NAMALWA (cell line): ENCODE data around the gene ANGPTL8.
A peak's percentile ranks its signal among the peaks of the same experiment; 100 is the strongest.

Source experiments
- DNase-seq: peaks from one replicate; pipeline ENCODE4 v3.0.0-alpha.2; 2015; ENCODE audit warnings: low spot score

ANGPTL8 gene

DNA sequence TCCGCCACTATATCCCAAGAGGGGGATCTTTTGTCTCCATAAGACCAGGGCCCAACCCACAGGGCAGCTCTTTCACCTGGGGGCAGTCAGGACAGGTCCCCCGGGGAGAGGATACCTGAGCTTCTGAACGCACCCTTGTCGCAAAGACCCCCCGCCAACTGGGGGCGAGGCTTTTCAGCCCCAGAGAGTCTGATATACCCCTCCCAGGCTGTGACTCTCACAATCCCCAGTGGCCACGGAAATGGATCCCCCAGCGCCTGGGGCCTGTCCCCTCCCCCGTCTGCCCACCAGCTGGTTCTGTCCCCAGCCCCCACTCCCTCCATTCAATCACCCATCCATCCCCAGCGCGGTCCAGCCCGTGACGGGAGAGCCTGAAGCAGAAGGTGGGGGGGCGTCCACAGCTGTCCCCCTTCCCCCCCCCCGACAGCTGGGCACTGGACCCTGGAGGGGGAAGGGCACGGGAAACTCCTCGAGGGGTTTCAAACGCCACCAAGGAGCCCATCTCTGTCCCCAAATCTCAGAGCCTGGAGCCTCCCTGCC lies 22.1 kb downstream of the ANGPTL8 start:
- no peak for DNase-seq

DNA sequence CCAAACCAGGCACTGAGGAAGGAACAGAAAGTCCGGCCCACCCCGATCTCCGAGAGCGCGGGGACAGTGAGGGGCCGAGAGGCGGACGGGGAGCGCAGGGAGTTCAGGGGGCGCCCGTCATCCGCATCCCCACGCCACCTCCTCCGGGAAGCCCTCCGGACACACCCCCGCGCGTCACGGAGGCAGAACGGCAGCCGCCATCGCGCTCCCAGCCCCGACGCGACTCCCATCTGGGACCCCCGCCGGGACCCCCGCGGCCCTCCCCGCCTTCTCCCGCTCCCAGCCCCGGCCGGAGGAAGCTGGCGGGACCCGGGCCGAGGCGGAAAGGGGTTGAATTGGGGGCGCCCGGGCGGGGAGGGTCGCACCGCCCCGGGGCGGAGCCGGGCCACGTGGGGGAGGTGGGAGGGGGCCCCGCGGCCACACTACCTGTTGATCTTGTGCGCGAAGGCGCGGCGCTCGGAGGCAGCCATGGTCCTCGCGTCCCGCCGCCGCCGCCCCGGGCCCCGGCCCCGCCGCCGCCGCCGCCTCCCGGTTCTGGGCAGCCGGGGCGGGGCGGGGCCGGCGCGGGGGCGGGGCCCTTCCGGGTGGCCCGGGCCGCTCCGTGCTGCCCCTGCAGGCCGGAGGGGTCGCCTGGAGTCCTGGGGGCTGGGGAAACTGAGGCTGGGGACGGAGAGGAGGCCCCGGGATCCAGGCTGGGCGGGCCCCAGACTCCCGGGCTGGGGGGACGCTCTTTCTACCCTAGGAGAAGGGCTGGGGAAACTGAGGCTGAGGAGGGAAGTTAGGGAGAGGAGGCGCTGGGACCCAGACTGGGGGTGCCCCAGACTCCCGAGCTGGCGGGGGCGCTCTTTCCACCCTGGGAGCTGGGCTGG lies 22.8 kb downstream of the ANGPTL8 start, which contains the start of gene DOCK6:
Gene DOCK6 (minus strand): TSS at position 554 of the 869 bp plus-strand sequence. CDS start 84 bp downstream, at position 470.
- peak; percentile 49 for DNase-seq

DNA sequence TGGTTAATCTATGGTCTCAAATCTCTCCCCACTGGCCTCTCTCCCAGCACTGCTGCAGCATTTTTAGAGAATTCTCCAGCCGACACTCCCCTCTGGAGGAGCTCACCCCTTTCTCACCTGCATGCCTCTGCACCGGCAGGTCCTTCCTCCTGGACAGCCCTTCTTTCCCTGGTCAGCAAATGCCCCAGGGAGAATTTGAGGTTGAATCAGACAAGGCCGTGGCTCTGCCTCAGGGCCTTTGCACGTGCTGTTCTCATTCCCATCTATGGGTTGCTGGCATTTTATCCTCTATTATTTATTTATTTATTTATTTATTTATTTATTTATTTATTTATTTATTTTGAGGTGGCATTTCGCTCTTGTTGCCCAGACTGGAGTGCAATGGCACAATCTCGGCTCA lies 24.3 kb downstream of the ANGPTL8 start:
- no peak for DNase-seq

DNA sequence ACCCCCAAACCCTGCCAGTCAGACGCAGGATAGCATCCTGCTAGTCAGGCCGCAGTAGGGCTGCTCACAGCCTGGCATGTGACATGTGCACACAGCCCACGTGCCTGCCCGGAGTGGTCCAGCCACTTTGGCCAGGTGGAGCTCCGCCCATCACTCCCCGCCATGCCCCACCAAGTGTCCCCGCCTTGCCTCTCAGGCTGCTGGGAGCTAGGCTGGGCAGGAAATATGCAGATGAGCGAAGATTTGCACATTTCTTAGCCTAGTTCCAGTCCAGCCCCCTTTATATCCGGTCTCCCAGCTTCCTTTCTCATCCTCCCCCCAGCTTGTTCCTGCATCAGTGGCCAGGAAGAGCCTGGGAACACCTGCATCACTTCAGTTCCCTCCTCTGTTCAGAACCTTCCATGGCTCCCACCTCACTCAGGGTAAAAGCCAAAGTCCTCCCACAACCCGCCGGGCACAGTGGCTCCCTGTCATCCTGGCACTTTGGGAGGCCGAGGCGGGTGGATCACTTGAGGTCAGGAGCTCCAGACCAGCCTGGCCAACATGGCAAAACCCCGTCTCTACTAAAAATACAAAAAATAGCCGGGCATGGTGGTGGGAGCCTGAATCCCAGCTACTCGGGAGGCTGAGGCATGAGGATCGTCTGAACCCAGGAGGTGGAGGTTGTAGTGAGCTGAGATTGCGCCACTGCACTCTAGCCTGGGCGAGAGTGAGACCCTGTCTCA lies 25.2 kb downstream of the ANGPTL8 start:
- peak; percentile 48 for DNase-seq

DNA sequence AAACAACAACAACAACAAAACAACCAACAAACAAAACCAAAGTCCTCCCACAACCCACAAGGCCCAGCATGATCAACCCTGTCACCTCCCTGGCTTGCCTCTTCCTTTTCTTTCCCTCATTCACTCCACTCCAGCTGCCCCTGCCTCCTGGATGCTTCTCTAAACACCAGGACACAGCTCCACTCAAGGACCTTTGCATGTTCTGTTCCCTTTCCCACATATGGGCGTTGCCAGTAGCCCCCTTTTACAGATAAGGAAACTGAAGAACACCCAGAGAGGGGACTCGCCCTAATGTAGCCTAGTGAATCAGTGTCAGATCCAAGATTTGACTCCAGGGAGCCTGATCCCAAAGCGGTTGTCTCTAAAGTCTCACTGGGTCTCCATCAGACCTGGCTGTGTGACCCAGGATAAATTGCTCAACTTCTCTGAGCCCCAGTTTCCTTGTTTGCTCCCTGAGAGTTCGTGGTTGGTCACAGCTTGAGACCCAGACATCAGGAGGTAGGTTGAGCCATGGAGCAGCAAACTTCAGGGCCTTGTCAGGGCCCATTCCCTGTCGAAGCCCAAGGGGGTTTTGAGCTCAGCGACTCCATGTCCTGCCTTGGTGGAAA lies 25.9 kb downstream of the ANGPTL8 start:
- DNase-seq = no peak

DNA sequence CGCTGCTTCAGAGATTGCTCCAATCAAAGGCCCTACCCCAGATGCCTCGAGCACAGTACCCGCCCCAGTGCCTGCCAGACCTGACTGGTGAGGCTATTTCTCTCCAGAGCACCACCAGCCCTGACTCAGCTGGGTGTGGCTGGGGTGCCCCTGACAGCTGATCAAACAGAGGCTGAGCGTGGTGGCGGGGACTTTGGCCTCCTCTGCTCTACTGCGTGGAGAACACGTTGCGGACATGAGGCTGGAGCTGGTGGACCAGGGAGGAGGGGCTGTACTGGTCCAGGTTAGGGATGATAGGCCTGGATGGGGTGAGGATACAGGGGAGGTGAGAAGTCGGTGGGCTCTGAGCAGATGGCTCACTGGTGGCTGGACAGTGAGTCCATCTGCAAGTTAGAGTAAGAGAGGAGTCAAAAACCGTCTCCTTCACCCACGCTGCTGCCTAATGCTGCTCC lies 26.4 kb downstream of the ANGPTL8 start:
- DNase-seq = no peak

DNA sequence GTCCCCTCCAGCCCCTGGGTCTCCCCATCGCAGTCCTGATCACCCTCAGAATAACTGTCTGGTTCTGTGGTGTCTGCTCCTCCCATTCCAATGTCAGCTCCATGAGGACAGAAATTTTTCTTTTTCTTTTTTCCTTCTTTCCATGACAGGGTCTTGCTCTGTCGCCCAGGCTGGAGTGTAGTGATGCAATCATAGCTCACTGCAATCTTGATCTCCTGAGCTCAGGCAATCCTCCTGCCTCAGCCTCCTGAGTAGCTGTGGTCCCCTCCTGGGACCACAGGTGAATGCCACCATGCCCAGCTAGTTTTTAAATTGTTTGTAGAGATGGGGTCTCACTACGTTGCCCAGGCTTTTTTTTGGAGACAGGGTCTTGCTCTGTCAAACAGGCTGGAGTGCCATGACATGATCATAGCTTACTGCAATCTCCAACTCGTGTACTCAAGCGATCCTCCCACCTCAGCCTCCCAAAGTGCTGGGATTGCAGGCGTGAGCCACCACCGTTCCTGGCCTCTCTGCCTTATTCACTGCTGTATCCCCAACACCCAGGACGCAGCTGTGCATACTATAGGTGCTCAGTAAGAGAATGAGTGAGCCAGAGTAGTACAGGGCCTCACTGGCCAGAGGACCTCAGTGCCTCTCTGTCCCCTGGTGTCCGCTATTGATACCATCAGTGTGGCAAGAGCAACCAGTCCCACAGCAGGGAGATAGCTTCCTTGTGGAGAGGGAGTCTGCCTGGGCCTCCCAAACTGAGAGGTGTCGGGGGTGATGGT lies 28.1 kb downstream of the ANGPTL8 start:
- no peak for DNase-seq

DNA sequence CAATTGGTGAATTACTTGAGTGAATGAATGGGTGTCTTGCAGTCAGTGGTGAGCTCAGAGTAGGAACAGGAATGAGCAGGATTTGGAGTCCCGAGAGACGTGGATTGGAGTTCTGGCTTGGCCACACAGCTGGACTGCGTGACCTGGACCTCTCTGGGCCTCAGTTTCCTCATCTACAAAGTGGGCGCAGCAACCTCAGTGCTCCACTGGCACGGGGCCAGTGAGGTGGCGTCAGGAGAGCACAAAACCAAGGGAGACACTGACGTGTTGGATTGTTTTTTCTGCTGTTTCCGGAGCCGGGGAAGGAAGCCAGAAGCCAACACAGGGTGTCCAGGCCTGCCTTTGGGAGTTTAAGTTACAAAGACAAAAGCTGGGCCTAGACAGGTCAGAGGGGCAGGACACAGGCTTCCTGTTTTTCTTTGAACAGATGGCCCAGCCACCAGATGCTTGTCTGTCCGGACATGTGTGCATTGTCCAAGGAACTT lies 29.4 kb downstream of the ANGPTL8 start:
- peak; percentile 29 for DNase-seq

DNA sequence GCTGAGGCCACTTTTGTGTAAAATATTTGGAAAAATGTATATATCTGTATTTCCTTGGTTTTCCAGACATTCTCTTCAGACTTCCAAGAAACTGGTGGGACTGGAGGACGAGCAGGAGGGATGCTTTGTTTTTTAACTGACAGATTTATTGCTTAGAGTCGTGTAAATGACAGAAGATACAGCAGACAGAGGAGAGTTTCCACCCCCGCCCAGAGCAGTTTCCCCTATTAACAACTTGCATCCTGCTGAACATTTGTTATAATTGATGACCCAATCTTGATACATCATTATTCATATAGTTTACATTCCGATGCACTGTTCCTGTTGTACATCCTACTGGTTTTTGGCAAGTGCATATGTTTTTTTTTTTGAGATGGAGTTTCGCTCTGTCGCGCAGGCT lies 30.0 kb downstream of the ANGPTL8 start:
- DNase-seq = no peak

DNA sequence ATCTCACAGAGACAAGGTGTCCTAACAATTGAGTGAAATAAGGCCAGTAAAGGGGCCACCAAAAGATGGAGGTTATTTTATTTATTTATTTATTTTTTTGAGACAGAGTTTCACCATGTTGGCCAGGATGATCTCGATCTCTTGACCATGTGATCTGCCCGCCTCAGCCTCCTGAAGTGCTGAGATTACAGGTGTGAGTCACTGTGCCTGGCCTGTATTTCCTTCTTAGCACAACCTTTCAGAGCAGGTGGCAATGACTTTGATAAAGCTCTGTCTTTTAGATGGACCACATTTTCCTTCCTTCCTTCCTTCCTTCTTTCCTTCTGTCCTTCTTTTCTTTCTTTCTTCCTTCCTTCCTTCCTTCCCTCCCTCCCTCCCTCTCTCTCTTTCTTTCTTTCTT lies 33.9 kb downstream of the ANGPTL8 start:
- no peak for DNase-seq

DNA sequence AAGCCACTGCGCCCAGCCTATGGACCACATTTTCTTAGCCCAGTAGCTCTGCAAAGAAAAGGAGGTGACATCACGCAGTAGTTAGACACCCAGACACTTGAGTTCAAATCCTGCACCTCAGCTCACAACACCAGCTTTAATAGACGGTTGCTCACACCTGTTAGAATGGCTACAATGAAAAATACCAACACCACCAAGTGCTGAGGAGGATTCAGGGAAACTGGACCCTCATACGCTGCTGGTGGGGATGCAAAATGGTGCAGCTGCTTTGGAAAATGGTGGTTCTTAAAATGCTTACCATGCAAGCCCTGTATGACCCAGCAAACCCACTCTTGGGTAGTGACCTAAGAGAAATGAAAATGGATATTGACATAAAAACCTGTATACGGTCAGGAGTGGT lies 34.6 kb downstream of the ANGPTL8 start:
- no peak for DNase-seq

DNA sequence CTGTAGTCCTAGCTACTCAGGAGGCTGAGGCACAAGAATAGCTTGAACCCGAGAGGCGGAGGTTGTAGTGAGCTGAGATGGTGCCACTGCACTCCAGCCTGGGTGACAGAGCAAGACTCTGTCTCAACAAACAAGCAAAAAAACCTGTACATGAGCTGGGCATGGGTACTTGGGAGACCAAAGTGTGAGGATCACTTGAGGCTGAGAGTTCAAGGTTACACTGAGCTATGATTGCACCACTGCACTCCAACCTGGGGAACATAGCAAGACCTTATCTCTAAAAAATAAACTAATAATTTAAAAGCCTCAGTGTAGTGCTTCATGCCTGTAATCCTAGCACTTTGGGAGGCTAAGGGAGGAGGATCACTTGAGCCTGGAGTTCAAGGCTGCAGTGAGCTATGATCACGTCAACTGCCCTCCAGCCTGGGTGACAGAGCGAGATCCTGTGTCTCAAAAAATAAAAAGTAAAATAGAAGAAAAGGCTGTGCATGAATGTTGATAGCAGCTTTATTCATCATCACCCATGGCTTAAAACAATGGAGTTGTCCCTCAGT lies 35.2 kb downstream of the ANGPTL8 start:
- DNase-seq = no peak

DNA sequence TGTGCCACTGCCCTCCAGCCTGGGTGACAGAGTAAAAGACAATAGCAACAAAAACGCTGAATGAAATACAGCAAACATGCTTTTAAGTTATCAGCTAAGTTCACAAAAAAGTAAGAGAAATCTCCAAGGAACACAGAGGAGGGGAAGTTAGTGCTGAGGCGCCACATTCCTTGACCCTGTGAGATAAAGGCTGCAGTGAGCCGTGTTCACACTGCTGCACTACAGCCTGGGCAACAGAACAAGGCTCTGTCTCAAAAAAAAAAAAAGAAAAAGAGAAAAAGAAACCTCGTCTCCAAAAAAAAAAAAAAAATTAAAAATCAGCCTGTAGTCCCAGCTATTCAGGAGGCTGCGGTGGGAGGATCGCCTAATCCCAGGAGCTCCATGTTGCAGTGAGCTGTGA lies 39.3 kb downstream of the ANGPTL8 start:
- no peak for DNase-seq

DNA sequence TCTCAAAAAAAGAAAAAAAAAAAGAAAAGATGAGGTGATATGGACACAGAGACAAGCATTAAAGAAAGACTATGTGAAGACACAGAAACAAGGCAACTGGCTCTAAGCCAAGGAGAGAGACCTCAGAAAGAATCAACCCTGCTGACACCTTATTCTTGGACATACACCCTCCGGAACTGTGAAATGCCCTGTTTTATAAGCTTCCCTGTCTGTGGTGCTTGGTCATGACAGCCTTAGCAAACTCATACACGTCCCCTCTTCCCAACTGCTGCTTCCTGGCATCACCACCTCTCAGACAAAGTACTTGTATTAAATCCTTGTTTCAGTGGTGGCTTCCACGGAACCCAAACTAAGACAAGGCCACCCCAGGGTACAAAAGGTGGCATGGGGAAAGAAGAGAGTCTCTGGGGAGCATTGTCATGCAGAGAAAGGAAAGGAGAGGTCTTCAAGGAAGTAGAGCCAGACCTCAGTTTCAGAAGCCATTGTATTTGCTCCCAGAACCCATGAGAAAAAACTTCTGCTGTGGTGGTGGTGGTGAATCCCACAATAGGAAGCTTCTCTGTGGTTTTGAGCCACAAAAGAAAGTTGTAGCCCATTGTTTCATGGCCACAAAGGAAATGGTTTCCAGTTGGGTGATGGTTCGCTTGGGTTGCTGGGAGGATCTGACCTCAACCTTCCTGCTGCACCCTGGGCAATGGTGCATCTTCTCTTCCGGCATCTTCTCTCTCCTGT lies 40.3 kb downstream of the ANGPTL8 start:
- no peak for DNase-seq

DNA sequence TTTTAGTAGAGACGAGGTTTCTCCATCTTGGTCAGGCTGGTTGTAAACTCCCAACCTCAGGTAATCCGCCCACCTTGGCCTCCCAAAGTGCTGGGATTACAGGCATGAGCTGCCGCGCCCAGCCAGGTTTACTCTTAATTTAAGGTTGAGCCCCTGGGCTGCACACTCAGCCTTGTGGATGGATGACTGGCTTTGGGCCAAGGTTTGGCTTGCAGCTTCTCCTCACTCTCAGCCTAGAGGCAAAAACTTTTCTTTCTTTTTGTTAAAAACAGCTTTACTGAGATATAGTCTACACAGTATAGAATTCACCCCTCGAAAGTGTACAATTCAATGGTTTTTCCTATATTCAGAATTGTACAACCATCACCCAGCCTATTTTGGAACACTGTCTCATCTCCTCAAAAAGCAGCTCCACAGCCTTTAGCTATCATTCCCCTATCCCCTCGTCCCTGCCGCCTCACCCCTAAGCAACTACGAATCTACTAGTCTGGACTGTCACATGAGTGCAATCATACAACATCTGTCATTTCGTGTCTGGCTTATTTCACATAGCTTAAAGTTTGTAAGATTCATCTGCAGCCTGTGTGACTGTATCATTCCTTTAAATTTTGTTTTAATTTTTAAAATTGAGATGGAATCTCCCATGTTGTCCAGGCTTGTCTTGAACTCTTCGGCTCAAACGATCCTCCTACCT lies 42.1 kb downstream of the ANGPTL8 start:
- DNase-seq = no peak

DNA sequence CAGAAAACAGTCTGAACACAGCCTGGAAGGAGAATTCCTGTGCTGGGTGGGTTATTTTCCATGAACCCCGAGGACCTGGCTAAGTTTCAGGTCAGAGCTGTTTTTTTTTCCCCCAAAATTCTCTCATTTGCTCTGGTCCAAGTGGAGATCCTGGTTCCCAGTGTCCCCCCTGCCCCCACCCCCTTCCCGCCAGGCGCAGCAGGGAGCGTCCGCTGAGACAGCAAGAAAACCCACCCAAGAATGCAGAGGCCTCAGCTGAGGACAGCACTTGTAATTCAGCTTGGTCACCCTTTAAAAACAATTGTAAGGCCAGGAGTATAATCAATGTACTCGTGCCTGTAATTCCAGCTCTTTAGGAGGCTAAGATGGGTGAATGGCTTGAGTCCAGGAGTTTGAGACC lies 45.1 kb downstream of the ANGPTL8 start:
- no peak for DNase-seq

DNA sequence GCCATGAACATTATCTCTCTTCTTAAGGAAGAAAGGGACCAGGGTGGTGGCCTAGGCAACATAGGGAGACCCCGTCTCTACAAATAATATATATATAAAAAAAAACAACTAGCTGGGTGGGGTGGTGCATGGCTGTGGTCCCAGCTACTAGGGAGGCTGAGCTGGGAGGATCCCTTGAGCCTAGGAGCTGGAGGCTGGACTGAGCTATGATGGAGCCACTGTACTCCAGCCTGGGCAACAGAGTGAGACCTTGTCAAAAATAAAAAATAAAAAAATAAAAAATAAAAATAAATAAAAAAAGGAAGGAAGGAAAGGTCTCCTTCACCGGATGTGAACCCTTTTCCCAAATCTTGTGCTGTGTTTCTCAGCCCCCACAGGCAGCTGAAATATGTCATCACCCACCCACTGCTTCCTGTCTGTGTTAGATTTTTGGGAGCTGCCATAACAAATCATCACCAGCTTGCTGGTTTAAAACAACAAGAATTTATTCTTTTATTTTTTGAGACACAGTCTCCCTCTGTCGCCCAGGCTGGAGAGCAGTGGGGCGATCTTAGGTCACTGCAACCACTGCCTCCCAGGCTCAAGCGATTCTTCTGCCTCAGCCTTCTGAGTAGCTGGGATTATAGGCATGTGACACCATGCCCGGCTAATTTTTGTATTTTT lies 47.0 kb downstream of the ANGPTL8 start:
- no peak for DNase-seq

DNA sequence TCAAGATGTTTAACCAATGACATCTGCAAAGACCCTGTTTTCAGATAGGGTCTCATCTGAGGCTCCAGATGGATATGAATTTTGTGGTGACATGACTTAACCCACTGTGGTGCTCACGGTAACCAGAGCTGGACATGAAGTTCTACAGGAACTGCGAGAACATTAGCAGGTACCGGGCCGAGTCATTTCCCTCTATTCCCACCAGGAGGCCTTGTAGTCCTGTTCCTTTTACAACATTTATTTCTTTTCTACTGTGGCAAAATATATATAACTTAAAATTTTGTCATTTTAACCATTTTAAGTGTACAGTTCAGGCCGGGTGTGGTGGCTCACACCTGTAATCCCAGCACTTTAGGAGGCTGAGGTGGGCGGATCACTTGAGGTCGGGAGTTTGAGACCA lies 48.9 kb downstream of the ANGPTL8 start:
- DNase-seq = peak; percentile 33

DNA sequence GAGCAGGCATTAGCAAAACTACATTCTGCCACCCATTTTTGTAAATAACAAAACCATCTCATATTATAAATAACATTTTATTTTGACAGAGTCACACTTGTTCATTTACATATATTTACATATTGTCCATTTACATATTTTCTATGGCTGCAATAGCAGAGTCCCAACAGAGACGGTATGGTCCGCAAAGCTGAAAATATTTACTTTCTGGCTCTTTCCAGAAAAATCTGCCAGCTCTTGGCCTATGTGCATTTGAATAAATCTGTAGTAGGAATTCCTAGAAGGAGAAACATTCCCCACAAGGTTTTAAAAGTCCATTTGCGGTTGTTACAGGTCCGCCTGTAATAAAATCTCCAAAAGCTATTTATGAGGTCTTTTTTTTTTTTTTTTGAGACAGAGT lies 50.8 kb downstream of the ANGPTL8 start:
- DNase-seq = no peak
